Endothelial cell of umbilical vein (primary cell): ENCODE data around the gene OBP2B.

Experiments
- EZH2 ChIP-seq: IDR thresholded peaks from 2 replicates; pipeline ENCODE4 v1.6.1; 2012; ENCODE audit warnings: borderline replicate concordance, low read depth, mild to moderate bottlenecking, moderate library complexity, low read length, inconsistent platforms; ENCODE audit not compliant: severe bottlenecking
- FOS ChIP-seq: IDR thresholded peaks from 2 replicates; pipeline ENCODE4 v1.6.1; 2011; ENCODE audit warnings: mild to moderate bottlenecking, low read length, moderate library complexity, borderline replicate concordance; ENCODE audit not compliant: insufficient read depth
- JUN ChIP-seq: IDR thresholded peaks from 2 replicates; pipeline ENCODE4 v1.6.1; 2011; ENCODE audit warnings: borderline replicate concordance, low read depth; ENCODE audit not compliant: insufficient read length, insufficient read depth
- MYC ChIP-seq: IDR thresholded peaks from one replicate; pipeline ENCODE4 v1.6.1; 2011; ENCODE audit warnings: mild to moderate bottlenecking, low read depth, low read length
- POLR2A ChIP-seq: IDR thresholded peaks from 2 replicates; pipeline ENCODE4 v1.6.1; 2012; ENCODE audit warnings: low read depth, mild to moderate bottlenecking, control low read depth, low read length
- POLR2AphosphoS5 ChIP-seq: IDR thresholded peaks from 2 replicates; pipeline ENCODE4 v1.6.1; 2012; ENCODE audit warnings: low read depth, mild to moderate bottlenecking, control low read depth, low read length, moderate library complexity; ENCODE audit not compliant: insufficient read depth
- TF ChIP-seq, protein P1 (sequence below), 2 donors: IDR thresholded peaks; 1 replicate in 1 of 2; 2 replicates in 1 of 2; pipeline ENCODE4 v1.5.1; 2011; ENCODE audit warnings: low read length in 2 of 2, mild to moderate bottlenecking in 2 of 2, moderate library complexity in 2 of 2, control low read depth in 1 of 2, inconsistent platforms in 1 of 2, low read depth in 1 of 2; ENCODE audit not compliant: insufficient read depth in 1 of 2; ENCODE audit errors: extremely low read depth in 1 of 2
- TF ChIP-seq, protein P2 (sequence below): IDR thresholded peaks from 2 replicates; pipeline ENCODE4 v1.6.1; 2011; ENCODE audit not compliant: insufficient read depth, insufficient read length

DNA sequence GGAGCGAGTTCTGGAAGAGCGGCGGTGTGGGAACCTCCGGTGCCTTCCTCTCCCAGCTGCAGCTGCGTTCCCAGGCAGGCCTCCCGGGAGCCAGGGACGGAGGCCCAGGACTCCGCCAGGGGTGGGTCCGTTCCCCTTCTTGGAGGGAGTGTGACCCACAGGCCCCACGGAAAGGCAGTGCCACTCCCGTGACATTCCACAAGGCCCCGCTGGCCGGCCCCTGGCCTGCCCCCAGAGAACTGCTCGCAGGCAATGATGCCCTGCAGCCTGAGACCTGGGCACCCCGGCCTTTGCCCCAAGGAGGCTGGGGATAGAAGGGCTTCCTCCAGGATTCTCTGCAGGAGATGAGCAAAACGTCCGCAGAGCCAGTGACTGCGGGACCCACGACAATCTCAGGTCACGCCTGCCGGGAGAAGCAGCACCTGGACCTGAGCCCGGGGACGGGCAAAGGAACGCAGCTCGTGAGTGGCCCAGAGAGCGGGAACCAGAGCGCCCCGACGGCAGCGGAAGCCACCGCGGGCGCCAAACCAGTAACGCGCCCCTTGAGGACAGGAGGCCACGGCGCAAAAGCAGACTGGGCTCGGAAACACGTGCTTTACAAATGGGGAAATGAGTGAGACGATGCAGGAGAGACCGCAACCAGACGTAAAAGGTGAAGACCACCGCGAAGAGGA is 9.3 kb downstream of the OBP2B start:
- TF ChIP-seq, protein P1, sequence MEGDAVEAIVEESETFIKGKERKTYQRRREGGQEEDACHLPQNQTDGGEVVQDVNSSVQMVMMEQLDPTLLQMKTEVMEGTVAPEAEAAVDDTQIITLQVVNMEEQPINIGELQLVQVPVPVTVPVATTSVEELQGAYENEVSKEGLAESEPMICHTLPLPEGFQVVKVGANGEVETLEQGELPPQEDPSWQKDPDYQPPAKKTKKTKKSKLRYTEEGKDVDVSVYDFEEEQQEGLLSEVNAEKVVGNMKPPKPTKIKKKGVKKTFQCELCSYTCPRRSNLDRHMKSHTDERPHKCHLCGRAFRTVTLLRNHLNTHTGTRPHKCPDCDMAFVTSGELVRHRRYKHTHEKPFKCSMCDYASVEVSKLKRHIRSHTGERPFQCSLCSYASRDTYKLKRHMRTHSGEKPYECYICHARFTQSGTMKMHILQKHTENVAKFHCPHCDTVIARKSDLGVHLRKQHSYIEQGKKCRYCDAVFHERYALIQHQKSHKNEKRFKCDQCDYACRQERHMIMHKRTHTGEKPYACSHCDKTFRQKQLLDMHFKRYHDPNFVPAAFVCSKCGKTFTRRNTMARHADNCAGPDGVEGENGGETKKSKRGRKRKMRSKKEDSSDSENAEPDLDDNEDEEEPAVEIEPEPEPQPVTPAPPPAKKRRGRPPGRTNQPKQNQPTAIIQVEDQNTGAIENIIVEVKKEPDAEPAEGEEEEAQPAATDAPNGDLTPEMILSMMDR (IDR thresholded peaks at IDR 0.05; ENCODE audit: extremely low read depth in 1 of 2, insufficient read depth in 1 of 2, low read depth in 1 of 2, low read length in 2 of 2), result no peak
- no peak for TF ChIP-seq EZH2
- no peak for TF ChIP-seq POLR2A
- TF ChIP-seq MYC, result no peak
- TF ChIP-seq, protein P2, sequence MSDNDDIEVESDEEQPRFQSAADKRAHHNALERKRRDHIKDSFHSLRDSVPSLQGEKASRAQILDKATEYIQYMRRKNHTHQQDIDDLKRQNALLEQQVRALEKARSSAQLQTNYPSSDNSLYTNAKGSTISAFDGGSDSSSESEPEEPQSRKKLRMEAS, result no peak
- TF ChIP-seq JUN, result no peak
- TF ChIP-seq FOS, result no peak
- no peak for TF ChIP-seq POLR2AphosphoS5
